Stomach (tissue), 9 donors: ENCODE data around the gene COL9A2. TPM values are rescaled to one million over a fixed set of nuclear protein-coding genes. Genes with fewer than 3 reads are reported as not detected.

ENCODE experiments used
- DNase-seq, 2 donors: peaks; one replicate each; pipeline versions ENCODE4 v3.0.0 to v3.0.0-alpha.2; 2013 to 2019
- H3K27ac ChIP-seq, 5 donors: fragments of 200-600 bp in 4 of 5; sonication (generic) in 4 of 5; one replicate each; pipeline ENCODE4 v1.5.1; 2013 to 2019; ENCODE audit warnings: mild to moderate bottlenecking in 1 of 5, moderate library complexity in 1 of 5
- H3K27me3 ChIP-seq, 3 donors: fragments of 200-600 bp; sonication (generic); one replicate each; pipeline ENCODE4 v1.5.1; 2017 to 2019; ENCODE audit warnings: mixed run types in 1 of 3
- H3K36me3 ChIP-seq, 4 donors: fragments of 200-600 bp; sonication (generic); 1 replicate in 3 of 4; 2 replicates in 1 of 4; pipeline ENCODE4 v1.5.1; 2016 to 2019
- H3K4me1 ChIP-seq, 4 donors: fragments of 200-600 bp; sonication (generic); one replicate each; pipeline ENCODE4 v1.5.1; 2016 to 2019
- H3K4me3 ChIP-seq, 4 donors: fragments of 200-600 bp; sonication (generic) in 3 of 4; one replicate each; pipeline ENCODE4 v1.5.1; 2016 to 2019; ENCODE audit warnings: mild to moderate bottlenecking in 1 of 4
- H3K9me3 ChIP-seq, 4 donors: fragments of 200-600 bp; sonication (generic); one replicate each; pipeline ENCODE4 v1.5.1; 2016 to 2019
- CTCF ChIP-seq, 7 experiments: fragments of 450-650 bp in 4 of 7; fragments of 200-600 bp in 3 of 7; sonication (generic) in 3 of 7; IDR thresholded peaks; one replicate each; pipeline ENCODE4 v1.5.1; 2016 to 2019; ENCODE audit warnings: antibody characterized with exemption in 7 of 7, control low read depth in 2 of 7, mild to moderate bottlenecking in 1 of 7
- EP300 ChIP-seq: sonication (generic); formaldehyde crosslinking; IDR thresholded peaks from one replicate; pipeline ENCODE4 v1.6.1; 2017; ENCODE audit warnings: antibody characterized with exemption
- POLR2A ChIP-seq, 4 donors: fragments of 450-650 bp; IDR thresholded peaks; one replicate each; pipeline ENCODE4 v1.6.1; 2016; ENCODE audit warnings: antibody characterized with exemption in 4 of 4, control low read depth in 2 of 4, mild to moderate bottlenecking in 1 of 4, moderate library complexity in 1 of 4
- POLR2AphosphoS5 ChIP-seq, 3 donors: sonication (generic); formaldehyde crosslinking; IDR thresholded peaks; one replicate each; pipeline ENCODE4 v1.6.1; 2016; ENCODE audit warnings: antibody characterized with exemption in 3 of 3
- WGBS, 5 donors: extraction: QIAGEN DNeasy Blood & Tissue Kit in 3 of 5; methylation state at CpG; one replicate each; pipeline versions ENCODE4 v1.1.5 to v1.1.7; 2013 to 2018; 5-methylcytosine and 5-hydroxymethylcytosine counted together
- intact Hi-C: fragments of 100-400 bp; cut with DNase I; formaldehyde crosslinking; loops from one replicate; pipeline ENCODE4 v1.15.1; 2023; ENCODE audit warnings: low total_unique reads
- polyA plus RNA-seq, 3 donors: library from polyadenylated mRNA; stranded (reverse); fragments of 200-250 nt; gene quantifications; one replicate each; pipeline ENCODE4 v1.2.3, GENCODE V29; 2013
- total RNA-seq, 5 donors: library from RNA; depleted of rRNA; stranded (reverse); fragments of >200 nt; gene quantifications; one replicate each; pipeline versions ENCODE4 v1.1.0 to v1.2.3, GENCODE V29; 2014 to 2016
- donor health status: healthy with polysubstance abuse.
- donor health status: Bipolar disorder and iron deficiency.
- donor health status: healthy.

COL9A2 gene
- total and polyA plus RNA-seq, 8 donors: 5.7 to 79.0 (median 17.7) TPM

GRCh38 chr1:40302475-40302874 lies 14.6 kb downstream of the COL9A2 start:
- DNase-seq: no peak
- Histone ChIP-seq H3K27ac (no peak overlapping the region), H3K27me3 (peaks cover 0 to 16% (median 0%) of the 10 kb centered on the region in 3 donors), H3K36me3 (peaks cover 0 to 11% (median 5%) of the 10 kb centered on the region in 4 donors), H3K4me3 (no peak overlapping the region), H3K9me3 (no peaks in the 10 kb centered on the region), H3K4me1 (peaks cover 0 to 13% (median 5%) of the 10 kb centered on the region in 4 donors)
- TF ChIP-seq EP300: no peak
- intact Hi-C loops: no loop called here
- 70 to 96% (median 92%) methylated on average over 2 to 13 of the region's 13 CpGs for WGBS, 5 donors

- Histone ChIP-seq H3K9me3 (no peaks in the 10 kb centered on the region), H3K27me3 (peaks cover 0 to 16% (median 0%) of the 10 kb centered on the region in 3 donors), H3K36me3 (peaks cover 0 to 11% (median 5%) of the 10 kb centered on the region in 4 donors), H3K27ac (no peak overlapping the region), H3K4me3 (no peak overlapping the region), H3K4me1 (peaks cover 0 to 13% (median 5%) of the 10 kb centered on the region in 4 donors)
- TF ChIP-seq POLR2AphosphoS5 (IDR thresholded peaks at IDR 0.05) (no peak), EP300 (no peak), POLR2A (IDR thresholded peaks at IDR 0.05) (no peak), CTCF (IDR thresholded peaks at IDR 0.05) (no peak)
- DNase-seq: no peak
- WGBS, 5 donors: 88 to 95% (median 92%) methylated on average over 12 of the region's 12 CpGs
- intact Hi-C loops: no loop called here
These were observed 15.4 kb downstream of the COL9A2 start for GRCh38 chr1:40301541-40302299.

GRCh38 chr1:40301066-40301465 lies 16.0 kb downstream of the COL9A2 start:
- TF ChIP-seq POLR2AphosphoS5 (IDR thresholded peaks at IDR 0.05) (no peak), CTCF (IDR thresholded peaks at IDR 0.05) (no peak), EP300 (no peak), POLR2A (IDR thresholded peaks at IDR 0.05) (no peak)
- Histone ChIP-seq H3K27ac (no peak overlapping the region), H3K4me1 (peaks cover 0 to 8% (median 3%) of the 10 kb centered on the region in 4 donors), H3K9me3 (no peaks in the 10 kb centered on the region), H3K4me3 (no peak overlapping the region), H3K36me3 (peaks cover 0 to 11% (median 5%) of the 10 kb centered on the region in 4 donors), H3K27me3 (peaks cover 0 to 16% (median 0%) of the 10 kb centered on the region in 3 donors)
- no peak for DNase-seq
- intact Hi-C loops: no loop called here
- WGBS, 5 donors: 94 to 97% (median 94%) methylated on average over 5 to 10 of the region's 10 CpGs

GRCh38 chr1:40300651-40301050 lies 16.4 kb downstream of the COL9A2 start:
- H3K4me3 ChIP-seq: no peak overlapping the region
- no peak for DNase-seq
- peaks cover 0 to 4% (median 1%) of the 10 kb centered on the region in 4 donors for H3K4me1 ChIP-seq
- H3K27me3 ChIP-seq: peaks cover 0 to 16% (median 0%) of the 10 kb centered on the region in 3 donors
- TF ChIP-seq CTCF (IDR thresholded peaks at IDR 0.05) (no peak), POLR2A (IDR thresholded peaks at IDR 0.05) (no peak), EP300 (no peak), POLR2AphosphoS5 (IDR thresholded peaks at IDR 0.05) (no peak)
- H3K36me3 ChIP-seq: peaks cover 0 to 11% (median 5%) of the 10 kb centered on the region in 4 donors
- no peak overlapping the region for H3K27ac ChIP-seq
- no peaks in the 10 kb centered on the region for H3K9me3 ChIP-seq
- intact Hi-C loops: no loop called here
- 87 to 96% (median 90%) methylated on average over 9 of the region's 9 CpGs for WGBS, 5 donors

GRCh38 chr1:40300249-40300567 lies 16.9 kb downstream of the COL9A2 start:
- WGBS, 5 donors: 63 to 77% (median 73%) methylated on average over 1 of the region's 1 CpG
- Histone ChIP-seq H3K36me3 (peaks cover 0 to 11% (median 6%) of the 10 kb centered on the region in 4 donors), H3K9me3 (no peaks in the 10 kb centered on the region), H3K4me3 (no peak overlapping the region), H3K27ac (no peak overlapping the region), H3K4me1 (no peaks in the 10 kb centered on the region), H3K27me3 (peaks cover 0 to 16% (median 0%) of the 10 kb centered on the region in 3 donors)
- intact Hi-C loops: no loop called here
- TF ChIP-seq CTCF (IDR thresholded peaks at IDR 0.05): no peak
- no peak for TF ChIP-seq POLR2AphosphoS5 (IDR thresholded peaks at IDR 0.05)
- no peak for TF ChIP-seq POLR2A (IDR thresholded peaks at IDR 0.05)
- TF ChIP-seq EP300: no peak
- no peak for DNase-seq
